PFSK-1 (cell line): Measurements from ENCODE around the gene VPS52.

Experiments
- FOXP2 ChIP-seq: optimal IDR thresholded peaks from 2 replicates; pipeline ENCODE3; 2011; ENCODE audit warnings: borderline replicate concordance, control low read depth, inconsistent platforms; ENCODE audit not compliant: insufficient read depth; ENCODE audit errors: extremely low read length, extremely low read depth
- POLR2AphosphoS5 ChIP-seq: IDR thresholded peaks from 2 replicates; pipeline ENCODE4 v1.6.1; 2012; ENCODE audit warnings: low read depth, mild to moderate bottlenecking, control low read depth, low read length, moderate library complexity
- REST ChIP-seq, 2 experiments: IDR thresholded peaks; 2 replicates each; pipeline versions ENCODE4 v1.6.1 to v1.8.0; 2011 to 2012; ENCODE audit warnings: low read depth in 2 of 2, low read length in 2 of 2, control low read depth in 1 of 2, inconsistent platforms in 1 of 2, mild to moderate bottlenecking in 1 of 2, moderate library complexity in 1 of 2; ENCODE audit not compliant: insufficient read depth in 1 of 2
- SIN3A ChIP-seq: IDR thresholded peaks from 2 replicates; pipeline ENCODE4 v1.6.1; 2012; ENCODE audit warnings: mild to moderate bottlenecking, low read length, moderate library complexity, borderline replicate concordance; ENCODE audit not compliant: insufficient read depth
- TAF1 ChIP-seq: IDR thresholded peaks from 2 replicates; pipeline ENCODE4 v1.6.1; 2012; ENCODE audit warnings: low read length, control low read depth, borderline replicate concordance; ENCODE audit not compliant: insufficient read depth

The VPS52 gene

GRCh38 chr6:33279257-33279695 lies 7.6 kb upstream of the VPS52 start:
- TF ChIP-seq TAF1 (no peak), SIN3A (no peak), FOXP2 (no peak), POLR2AphosphoS5 (no peak), REST (IDR thresholded peaks at IDR 0.05; ENCODE audit: insufficient read depth in 1 of 2, low read depth in 2 of 2, low read length in 2 of 2) (no peak)

- TF ChIP-seq SIN3A (no peak), TAF1 (no peak), FOXP2 (no peak), REST (IDR thresholded peaks at IDR 0.05; ENCODE audit: insufficient read depth in 1 of 2, low read depth in 2 of 2, low read length in 2 of 2) (no peak), POLR2AphosphoS5 (no peak)
Measured at GRCh38 chr6:33278810-33279209, 7.1 kb upstream of the VPS52 start.

DNA sequence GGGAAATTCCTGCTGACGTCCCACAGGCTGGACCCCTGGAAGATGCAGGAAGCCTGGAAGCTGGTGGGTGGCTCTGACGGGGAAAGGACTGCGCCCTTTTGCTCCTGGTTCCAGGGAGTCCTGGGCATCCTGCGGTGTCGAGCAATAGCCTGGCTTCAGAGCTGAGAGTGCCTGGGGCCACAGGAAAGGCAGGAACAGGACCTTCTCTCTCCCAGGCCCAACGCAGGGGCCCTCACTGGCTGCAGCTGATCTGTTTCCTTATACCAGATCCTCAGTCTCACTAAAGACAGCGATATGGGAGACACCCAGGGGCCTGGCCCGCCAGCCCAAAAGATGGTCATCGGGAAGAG lies 6.7 kb upstream of the VPS52 start:
- TF ChIP-seq FOXP2 (no peak), TAF1 (no peak)

DNA sequence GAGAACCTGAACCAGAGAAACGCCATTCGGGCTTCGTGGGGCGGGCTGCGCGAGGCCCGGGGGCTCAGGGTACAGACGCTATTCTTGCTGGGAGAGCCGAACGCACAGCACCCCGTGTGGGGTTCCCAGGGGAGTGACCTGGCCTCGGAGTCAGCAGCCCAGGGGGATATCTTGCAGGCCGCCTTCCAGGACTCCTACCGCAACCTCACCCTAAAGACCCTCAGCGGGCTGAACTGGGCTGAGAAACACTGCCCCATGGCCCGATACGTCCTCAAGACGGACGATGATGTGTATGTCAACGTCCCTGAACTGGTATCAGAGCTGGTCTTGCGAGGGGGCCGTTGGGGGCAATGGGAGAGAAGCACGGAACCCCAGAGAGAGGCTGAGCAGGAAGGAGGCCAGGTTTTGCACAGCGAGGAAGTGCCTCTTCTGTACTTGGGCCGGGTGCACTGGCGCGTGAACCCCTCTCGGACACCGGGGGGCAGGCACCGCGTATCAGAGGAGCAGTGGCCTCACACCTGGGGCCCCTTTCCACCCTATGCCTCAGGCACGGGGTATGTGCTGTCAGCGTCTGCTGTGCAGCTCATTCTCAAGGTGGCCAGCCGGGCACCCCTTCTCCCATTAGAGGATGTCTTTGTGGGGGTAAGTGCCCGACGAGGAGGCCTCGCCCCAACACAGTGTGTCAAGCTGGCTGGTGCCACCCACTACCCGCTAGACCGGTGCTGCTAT lies 6.2 kb upstream of the VPS52 start:
- TF ChIP-seq POLR2AphosphoS5 (no peak; the same call in 1 of the 2 replicates), TAF1 (no peak), SIN3A (no peak), REST (IDR thresholded peaks at IDR 0.05; ENCODE audit: insufficient read depth in 1 of 2, low read depth in 2 of 2, low read length in 2 of 2) (no peak), FOXP2 (no peak)

DNA sequence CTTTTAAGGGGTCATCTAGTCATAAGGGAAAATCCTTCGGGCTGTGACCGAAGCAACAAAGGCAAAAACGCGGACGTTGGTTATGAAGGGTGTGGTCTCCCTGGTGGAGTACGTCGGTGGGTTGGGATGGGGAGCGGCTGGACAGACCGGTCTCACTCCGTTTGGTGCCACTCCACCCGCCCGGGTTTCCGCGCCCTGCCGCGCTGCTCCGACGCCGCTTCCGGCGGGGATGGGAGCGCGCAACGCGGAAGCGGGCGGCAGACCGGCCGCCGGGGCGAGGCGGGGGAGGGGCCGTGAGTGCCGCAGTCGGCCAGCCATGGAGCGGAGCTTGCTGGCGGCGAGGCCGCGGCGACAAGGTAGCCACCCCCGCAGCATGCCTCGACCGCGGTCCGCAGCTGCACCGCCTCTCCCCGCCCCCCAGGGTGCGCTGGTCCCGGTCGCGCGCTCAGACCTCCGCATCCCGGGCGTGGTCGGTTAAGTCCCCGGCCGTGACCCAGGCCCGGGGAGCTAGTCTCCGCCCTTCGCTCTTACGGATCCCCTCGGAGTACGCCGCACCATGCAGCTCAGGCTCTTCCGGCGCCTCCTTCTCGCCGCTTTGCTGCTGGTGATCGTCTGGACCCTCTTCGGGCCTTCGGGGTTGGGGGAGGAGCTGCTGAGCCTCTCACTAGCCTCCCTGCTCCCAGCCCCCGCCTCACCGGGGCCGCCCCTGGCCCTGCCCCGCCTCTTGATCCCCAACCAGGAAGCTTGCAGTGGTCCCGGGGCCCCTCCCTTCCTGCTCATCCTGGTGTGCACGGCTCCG lies 5.4 kb upstream of the VPS52 start, which contains the start of gene B3GALT4:
Gene B3GALT4 (plus strand): TSS at position 260 of the 799 bp plus-strand sequence. CDS start 297 bp downstream, at position 557.
- TF ChIP-seq FOXP2 = no peak
- TF ChIP-seq POLR2AphosphoS5 = peak; percentile 94
- 0 out of 4 replicates have a peak, but pooled peaks of 1 of the 2 experiments have one; percentile 5 for TF ChIP-seq REST (IDR thresholded peaks at IDR 0.05; ENCODE audit: insufficient read depth in 1 of 2, low read depth in 2 of 2, low read length in 2 of 2)
- TF ChIP-seq TAF1 = peak; percentile 10; the same call in 1 of the 2 replicates
- peak; percentile 95; the same call in 1 of the 2 replicates for TF ChIP-seq SIN3A
